ENCODE data around the gene TRAPPC11. TPM values are rescaled to one million over a fixed set of nuclear protein-coding genes. Genes with fewer than 3 reads are reported as not detected.

The TRAPPC11 gene
- total RNA-seq, 4 donors from 2014 or later, result 30.3 to 41.7 (median 34.0) TPM

DNA sequence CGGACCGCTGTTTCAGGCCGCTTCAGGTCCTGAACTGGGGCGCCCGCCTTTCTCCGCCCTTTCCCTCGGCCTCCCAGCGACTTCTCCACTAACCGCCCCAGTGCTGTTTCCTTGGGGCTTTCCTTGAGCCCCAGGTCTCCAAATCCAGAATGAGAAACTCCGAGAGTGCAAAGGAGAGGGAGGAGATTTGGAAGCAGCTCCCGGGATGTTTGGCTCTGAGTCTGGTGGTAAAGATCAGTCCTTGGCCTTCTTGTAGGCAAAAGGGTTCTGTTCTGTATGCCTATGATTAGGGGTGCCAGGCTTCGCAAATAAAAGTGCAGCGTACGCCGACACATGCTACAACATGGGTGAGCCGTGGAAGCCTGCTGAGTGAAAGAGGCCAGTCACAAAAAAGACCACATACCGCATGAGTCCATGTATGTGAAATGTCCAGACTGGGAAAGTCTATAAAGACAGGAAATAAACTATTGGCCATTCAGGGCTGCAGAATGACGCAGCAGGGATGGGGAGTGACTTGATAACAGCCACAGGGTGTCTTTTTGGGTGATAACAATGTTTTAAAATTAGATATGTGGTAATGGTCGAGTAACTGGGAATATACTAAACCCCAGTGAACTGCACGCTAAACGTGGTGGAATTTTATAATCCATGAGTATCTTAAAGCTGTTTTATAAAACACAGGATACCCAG, 99.8 kb downstream of the TRAPPC11 start:
- intact Hi-C loops (cut with DNase I; ENCODE audit: low total_unique reads), result no loop called here
- 75 to 79% methylated on average over 21 of the region's 21 CpGs for WGBS, 2 donors
- DNase-seq (ENCODE audit: low spot score in 2 of 2), result no peak
- H3K4me3 ChIP-seq (ENCODE audit: low read depth, poor library complexity, severe bottlenecking), result no peak overlapping the region
- no peak for TF ChIP-seq POLR2A (IDR thresholded peaks at IDR 0.05)
- TF ChIP-seq, protein P1, sequence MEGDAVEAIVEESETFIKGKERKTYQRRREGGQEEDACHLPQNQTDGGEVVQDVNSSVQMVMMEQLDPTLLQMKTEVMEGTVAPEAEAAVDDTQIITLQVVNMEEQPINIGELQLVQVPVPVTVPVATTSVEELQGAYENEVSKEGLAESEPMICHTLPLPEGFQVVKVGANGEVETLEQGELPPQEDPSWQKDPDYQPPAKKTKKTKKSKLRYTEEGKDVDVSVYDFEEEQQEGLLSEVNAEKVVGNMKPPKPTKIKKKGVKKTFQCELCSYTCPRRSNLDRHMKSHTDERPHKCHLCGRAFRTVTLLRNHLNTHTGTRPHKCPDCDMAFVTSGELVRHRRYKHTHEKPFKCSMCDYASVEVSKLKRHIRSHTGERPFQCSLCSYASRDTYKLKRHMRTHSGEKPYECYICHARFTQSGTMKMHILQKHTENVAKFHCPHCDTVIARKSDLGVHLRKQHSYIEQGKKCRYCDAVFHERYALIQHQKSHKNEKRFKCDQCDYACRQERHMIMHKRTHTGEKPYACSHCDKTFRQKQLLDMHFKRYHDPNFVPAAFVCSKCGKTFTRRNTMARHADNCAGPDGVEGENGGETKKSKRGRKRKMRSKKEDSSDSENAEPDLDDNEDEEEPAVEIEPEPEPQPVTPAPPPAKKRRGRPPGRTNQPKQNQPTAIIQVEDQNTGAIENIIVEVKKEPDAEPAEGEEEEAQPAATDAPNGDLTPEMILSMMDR (IDR thresholded peaks at IDR 0.05), result no peak

DNA sequence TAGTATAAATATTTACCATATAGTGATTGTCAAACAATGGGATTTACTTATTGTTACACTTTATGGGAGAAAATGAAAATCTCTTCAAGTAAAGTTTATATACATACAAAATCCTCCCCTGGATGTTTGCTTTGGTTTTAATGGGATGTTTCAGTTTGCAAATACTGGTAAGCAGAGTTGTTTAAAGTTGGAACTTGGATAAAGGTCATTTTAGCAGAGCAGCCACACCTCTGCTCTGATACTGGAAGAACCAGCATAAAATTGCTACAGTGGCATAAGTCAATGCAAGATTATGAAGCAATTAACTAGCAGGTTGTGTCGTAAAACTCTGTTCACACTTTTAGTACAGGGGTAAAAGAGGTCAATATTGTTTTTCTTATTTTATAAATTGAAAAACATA, 101.2 kb downstream of the TRAPPC11 start:
- TF ChIP-seq, protein P1 (IDR thresholded peaks at IDR 0.05), result no peak
- TF ChIP-seq POLR2A (IDR thresholded peaks at IDR 0.05), result no peak
- intact Hi-C loops (cut with DNase I; ENCODE audit: low total_unique reads), result no loop called here
- WGBS, 2 donors, result 63 to 66% methylated on average over 1 of the region's 1 CpG

More for the DNA sequence above, 101.2 kb downstream of the TRAPPC11 start:
- DNase-seq (ENCODE audit: low spot score in 2 of 2), result no peak
- H3K4me3 ChIP-seq (ENCODE audit: low read depth, poor library complexity, severe bottlenecking), result no peak overlapping the region

Other genes starting within 250 kb of the TRAPPC11 start
- gene CDKN2AIP, start 214.7 kb upstream of the TRAPPC11 start, total RNA-seq, result 10 to 100 TPM; 20.9 to 30.8 (median 26.1) TPM
- 10 to 100 TPM in 3 of 4 donors, 1 to 10 TPM in 1; 9.2 to 13.3 (median 11.0) TPM for gene ING2, start 154.2 kb upstream of the TRAPPC11 start, total RNA-seq
- 10 to 100 TPM in 3 of 4 donors, 1 to 10 TPM in 1; 8.5 to 18.9 (median 13.7) TPM for gene RWDD4, start 108 bp upstream of the TRAPPC11 start, total RNA-seq
- gene STOX2, start 246.0 kb downstream of the TRAPPC11 start, total RNA-seq, result 10 to 100 TPM in 2 of 4 donors, 1 to 10 TPM in 2; 4.2 to 14.9 (median 10.9) TPM